A673 (cell line): ENCODE results near the gene TOP2B. TPM values are rescaled to one million over a fixed set of nuclear protein-coding genes. Genes with fewer than 3 reads are reported as not detected.
A peak's percentile ranks its signal among the peaks of the same experiment; 100 is the strongest.

Source experiments
- Bru-seq: library from RNA; stranded (reverse); fragments of 400-500 nt; gene quantifications from one replicate; lab custom pipeline; 2021; lab: Mats Ljungman, UMichigan
- BruChase-seq, 2 experiments: library from RNA; stranded (reverse); fragments of 400-500 nt; gene quantifications; one replicate each; lab custom pipeline; 2021; lab: Mats Ljungman, UMichigan
- BruUV-seq: library from RNA; stranded (reverse); fragments of 400-500 nt; replicated peaks from 2 replicates; lab custom pipeline; 2021; lab: Mats Ljungman, UMichigan
- CTCF ChIA-PET: fragments of 300-600 bp; sonication (Branson Sonifier 250); formaldehyde crosslinking; loops from one replicate; lab custom pipeline; 2022; ENCODE audit warnings: antibody characterized with exemption; lab: Charles Lee
- POLR2A ChIA-PET: fragments of 300-600 bp; sonication (Branson Sonifier 250); formaldehyde crosslinking; loops from one replicate; lab custom pipeline; 2022; ENCODE audit warnings: antibody characterized with exemption; ENCODE audit not compliant: low non-redundant PET; lab: Charles Lee
- DNase-seq: peaks from one replicate; pipeline ENCODE4 v3.0.0-alpha.2; 2015; ENCODE audit warnings: low spot score
- H3K27ac ChIP-seq: fragments of 200-600 bp; sonication (generic); 2 replicates; pipeline ENCODE4 v1.5.1; 2016; ENCODE audit warnings: mixed run types, low read depth, mild to moderate bottlenecking, mixed read lengths, antibody characterized with exemption, low read length; ENCODE audit not compliant: poor library complexity, severe bottlenecking
- H3K27me3 ChIP-seq: fragments of 200-600 bp; sonication (generic); replicated peaks from 2 replicates; pipeline ENCODE4 v1.6.1; 2017; ENCODE audit warnings: mixed run types, low read depth, mild to moderate bottlenecking, mixed read lengths, antibody characterized with exemption, low read length; ENCODE audit not compliant: insufficient read depth, poor library complexity
- H3K36me3 ChIP-seq: fragments of 200-600 bp; sonication (generic); 2 replicates; pipeline ENCODE4 v1.6.1; 2016; ENCODE audit warnings: mixed run types, mild to moderate bottlenecking, mixed read lengths, antibody characterized with exemption, low read length; ENCODE audit not compliant: insufficient read depth, poor library complexity, severe bottlenecking
- H3K4me1 ChIP-seq: fragments of 200-600 bp; sonication (generic); 2 replicates; pipeline ENCODE4 v1.6.1; 2017; ENCODE audit warnings: mixed run types, mild to moderate bottlenecking, mixed read lengths, antibody characterized with exemption, low read length; ENCODE audit not compliant: insufficient read depth, poor library complexity, severe bottlenecking
- H3K4me3 ChIP-seq: fragments of 200-600 bp; sonication (generic); 2 replicates; pipeline ENCODE4 v1.5.1; 2016; ENCODE audit warnings: low read depth, mixed run types, mild to moderate bottlenecking, mixed read lengths, low read length; ENCODE audit not compliant: poor library complexity, severe bottlenecking
- H3K9me3 ChIP-seq: fragments of 200-600 bp; sonication (generic); 2 replicates; pipeline ENCODE4 v1.6.1; 2016; ENCODE audit warnings: mixed run types, low read depth, mild to moderate bottlenecking, mixed read lengths, antibody characterized with exemption, low read length; ENCODE audit not compliant: poor library complexity, severe bottlenecking
- CTCF ChIP-seq: fragments of 300-800, 200-600 bp; sonication (generic); conservative IDR thresholded peaks from 2 replicates; pipeline ENCODE4 v1.5.1; 2017; ENCODE audit warnings: low read depth, mild to moderate bottlenecking, antibody characterized with exemption, low read length, moderate library complexity, mixed read lengths
- EZH2 ChIP-seq: fragments of 200-600 bp; sonication (generic); IDR thresholded peaks from 2 replicates; pipeline ENCODE4 v1.6.1; 2017; ENCODE audit warnings: borderline replicate concordance, low read depth, mild to moderate bottlenecking, mixed read lengths, antibody characterized with exemption, low read length; ENCODE audit not compliant: poor library complexity, severe bottlenecking
- intact Hi-C: fragments of 100-400 bp; cut with micrococcal nuclease; formaldehyde crosslinking; loops from one replicate; pipeline ENCODE4 v1.10.0; 2022; ENCODE audit not compliant: unreplicated experiment
- long read RNA-seq: library from polyadenylated mRNA; stranded (forward); transcript quantifications from one replicate; pipeline ENCODE4 v2.0.0, GENCODE V29; 2022
- total RNA-seq: library from RNA; stranded (reverse); gene quantifications from 2 replicates; pipeline ENCODE4 v1.2.3, GENCODE V29; 2021

TOP2B gene
- total RNA-seq (154 and 177 TPM in 2 replicates), Bru-seq, nascent RNA (percentile 94 among the genes with signal in this experiment), BruChase-seq, experiment 1, labeled RNA remaining after a 2-hour chase (percentile 95 among the genes with signal in this experiment), BruChase-seq, experiment 2, labeled RNA remaining after a 6-hour chase (percentile 95 among the genes with signal in this experiment)
- long read RNA-seq, full-length matches to known transcripts = 153 of 210 reads
- long read RNA-seq, partial matches to known transcripts = 24 of 210 reads
- long read RNA-seq, other reads (novel, unspliced or antisense) = 33 of 210 reads

GRCh38 chr3:25664812-25665314, at the start of gene TOP2B:
Gene TOP2B, minus strand, starts transcription at chr3:25664907. Its CDS starts 610 bp downstream, at chr3:25664297.
- no peaks in the 10 kb centered on the region for H3K9me3 ChIP-seq
- H3K4me3 ChIP-seq = peak within 1 kb of the TSS; percentile 72
- H3K36me3 ChIP-seq = no peaks in the 10 kb centered on the region
- ChIA-PET CTCF (no interaction called here), POLR2A (interaction anchor here (0.7 kb wide), 1 partner anchor 586 kb away, joined by 7 read pairs; no protein-coding TSS in a partner anchor)
- TF ChIP-seq EZH2 (no peak), CTCF (no peak)
- peaks cover 24% of the 10 kb centered on the region for H3K4me1 ChIP-seq
- intact Hi-C loops = loop anchor here (5.0 kb wide), 1 partner anchor 167 kb away; no protein-coding TSS in a partner anchor
- BruUV-seq = no TSS peak
- H3K27me3 ChIP-seq = no peaks in the 10 kb centered on the region
- peak within 1 kb of the TSS; percentile 94 for H3K27ac ChIP-seq
- DNase-seq = peak; percentile 98

- ChIA-PET CTCF (no interaction called here), POLR2A (no interaction called here)
- no peaks in the 10 kb centered on the region for H3K4me1 ChIP-seq
- no TSS peak for BruUV-seq
- TF ChIP-seq EZH2 (no peak), CTCF (no peak)
- H3K4me3 ChIP-seq = no peak overlapping the region
- H3K27me3 ChIP-seq = no peaks in the 10 kb centered on the region
- H3K36me3 ChIP-seq = no peaks in the 10 kb centered on the region
- intact Hi-C loops = no loop called here
- no peak for DNase-seq
- H3K9me3 ChIP-seq = no peaks in the 10 kb centered on the region
- H3K27ac ChIP-seq = no peak overlapping the region
Measured at GRCh38 chr3:25713341-25713985, 48.8 kb upstream of the TOP2B start.

- Histone ChIP-seq H3K4me1 (no peaks in the 10 kb centered on the region), H3K9me3 (no peaks in the 10 kb centered on the region), H3K36me3 (no peaks in the 10 kb centered on the region), H3K27ac (no peak overlapping the region), H3K4me3 (no peak overlapping the region), H3K27me3 (no peaks in the 10 kb centered on the region)
- no TSS peak for BruUV-seq
- CTCF ChIA-PET = no interaction called here
- POLR2A ChIA-PET = no interaction called here
- intact Hi-C loops = no loop called here
- TF ChIP-seq EZH2 = no peak
- TF ChIP-seq CTCF = no peak
- DNase-seq = no peak
Measured at GRCh38 chr3:25711090-25711489, 46.4 kb upstream of the TOP2B start.
